Fibroblast of lung (primary cell): ENCODE results near the gene KNDC1. TPM values are rescaled to one million over a fixed set of nuclear protein-coding genes. Genes with fewer than 3 reads are reported as not detected.

Experiments
- DNase-seq, 2 donors: peaks; one replicate each; pipeline versions ENCODE4 v3.0.0 to v3.0.0-alpha.2; 2010; ENCODE audit warnings: low read depth in 2 of 2
- H2AFZ ChIP-seq: 2 replicates; pipeline ENCODE4 v1.5.1; 2012; ENCODE audit warnings: low read length, control low read depth, inconsistent platforms
- H3K27ac ChIP-seq: 2 replicates; pipeline ENCODE4 v1.5.1; 2011; ENCODE audit warnings: low read length, control low read depth; ENCODE audit not compliant: insufficient read depth
- H3K27me3 ChIP-seq: 2 replicates; pipeline ENCODE4 v1.5.1; 2011; ENCODE audit warnings: mild to moderate bottlenecking, low read length; ENCODE audit not compliant: control insufficient read depth, insufficient read depth
- H3K36me3 ChIP-seq: 2 replicates; pipeline ENCODE4 v1.5.1; 2011; ENCODE audit warnings: low read length; ENCODE audit not compliant: control insufficient read depth, insufficient read depth
- H3K4me1 ChIP-seq: 2 replicates; pipeline ENCODE4 v1.5.1; 2011; ENCODE audit warnings: low read length; ENCODE audit not compliant: control insufficient read depth, insufficient read depth; ENCODE audit errors: extremely low read depth
- H3K4me2 ChIP-seq: 2 replicates; pipeline ENCODE4 v1.5.1; 2011; ENCODE audit warnings: low read length, control low read depth; ENCODE audit not compliant: insufficient read depth; ENCODE audit errors: extremely low read depth
- H3K4me3 ChIP-seq, 4 experiments: fragments of 200-600 bp in 1 of 4; sonication (generic) in 1 of 4; replicated peaks in 1 of 4; 2 replicates each; pipeline ENCODE4 v1.5.1; 2011 to 2016; ENCODE audit warnings: low read length in 4 of 4, low read depth in 3 of 4, mild to moderate bottlenecking in 3 of 4, control low read depth in 2 of 4, inconsistent platforms in 1 of 4, mixed read lengths in 1 of 4; ENCODE audit not compliant: insufficient read depth in 1 of 4; ENCODE audit errors: control extremely low read depth in 1 of 4
- H3K79me2 ChIP-seq: 2 replicates; pipeline ENCODE4 v1.5.1; 2012; ENCODE audit warnings: mild to moderate bottlenecking, low read length, inconsistent platforms; ENCODE audit not compliant: control insufficient read depth, insufficient read depth
- H3K9ac ChIP-seq: 2 replicates; pipeline ENCODE4 v1.5.1; 2011; ENCODE audit warnings: mild to moderate bottlenecking, low read length, control low read depth; ENCODE audit not compliant: insufficient read depth
- H3K9me3 ChIP-seq: 2 replicates; pipeline ENCODE4 v1.5.1; 2012; ENCODE audit warnings: low read depth, low read length; ENCODE audit not compliant: control insufficient read depth, insufficient read depth
- H4K20me1 ChIP-seq: 2 replicates; pipeline ENCODE4 v1.5.1; 2011; ENCODE audit warnings: low read length; ENCODE audit not compliant: control insufficient read depth, insufficient read depth; ENCODE audit errors: extremely low read depth
- EZH2 ChIP-seq: IDR thresholded peaks from 2 replicates; pipeline ENCODE4 v1.5.1; 2012; ENCODE audit warnings: low read length, control low read depth, mild to moderate bottlenecking; ENCODE audit errors: missing control alignments
- polyA plus RNA-seq, 2 donors: library from polyadenylated mRNA; depleted of rRNA in 1 of 2; stranded (reverse) in 1 of 2; unstranded in 1 of 2; fragments of >200 nt; gene quantifications; 2 replicates each; pipeline ENCODE4 v1.2.1, GENCODE V29; 2011 to 2012; ENCODE audit warnings: missing spikeins in 1 of 2
- total RNA-seq: library from RNA; depleted of rRNA; stranded (reverse); fragments of >200 nt; gene quantifications from 2 replicates; pipeline ENCODE4 v1.2.1, GENCODE V29; 2014
- TF ChIP-seq, protein P1 (sequence below), 2 donors: IDR thresholded peaks in 1 of 2; conservative IDR thresholded peaks in 1 of 2; 1 replicate in 1 of 2; 2 replicates in 1 of 2; pipeline ENCODE4 v1.5.1; 2011 to 2012; ENCODE audit warnings: low read length in 2 of 2, control low read depth in 1 of 2, inconsistent platforms in 1 of 2, low read depth in 1 of 2, mild to moderate bottlenecking in 1 of 2

The KNDC1 gene
- total and polyA plus RNA-seq, 2 donors (not counting 1 experiment from before 2014, with no cell fraction given): 0.20 to 0.50 TPM

DNA sequence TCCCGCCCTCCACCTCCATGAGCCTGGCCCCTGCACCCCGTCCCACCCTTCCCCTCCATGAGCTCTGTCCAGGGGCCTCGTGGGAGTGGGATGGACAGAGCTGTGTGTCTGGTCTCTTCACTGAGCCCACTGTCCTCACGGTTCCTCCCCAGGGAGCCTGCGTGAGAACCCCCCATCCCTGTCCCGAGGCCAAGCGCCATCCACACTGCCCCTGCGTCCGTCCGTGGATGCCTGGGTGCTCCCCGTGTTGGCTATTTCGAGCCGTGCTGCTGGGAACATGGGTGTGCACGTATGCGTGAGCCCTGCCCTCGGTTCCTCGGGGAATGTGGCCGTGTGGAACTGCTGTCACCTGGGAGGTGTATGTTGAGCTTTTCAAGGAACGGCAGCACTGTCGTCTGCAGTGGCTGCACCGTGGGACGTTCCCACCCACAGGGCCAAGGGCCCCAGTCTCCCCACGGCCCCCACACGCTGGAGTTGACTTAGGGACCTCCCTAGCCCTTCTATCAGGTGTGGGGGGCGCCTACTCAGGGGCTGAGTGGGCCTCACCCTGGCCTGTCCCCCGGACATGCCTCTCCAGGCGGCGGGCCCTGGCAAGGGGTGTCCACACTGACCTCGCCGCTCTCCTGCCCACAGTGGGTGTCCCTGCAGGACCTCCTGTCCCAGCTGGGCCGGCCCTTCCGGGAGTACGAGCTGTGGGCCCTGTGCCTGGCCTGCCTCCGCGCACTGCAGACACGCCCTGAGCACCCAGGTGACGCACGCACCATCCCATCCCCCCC is 28.1 kb downstream of the KNDC1 start:
- Histone ChIP-seq H3K4me2 (no peak overlapping the region), H3K9me3 (peaks cover 2% of the 10 kb centered on the region), H3K4me3 (no peak overlapping the region), H3K27ac (no peak overlapping the region), H3K4me1 (no peaks in the 10 kb centered on the region), H3K27me3 (no peaks in the 10 kb centered on the region), H3K36me3 (no peaks in the 10 kb centered on the region), H2AFZ (no peak overlapping the region), H4K20me1 (no peaks in the 10 kb centered on the region), H3K79me2 (no peaks in the 10 kb centered on the region), H3K9ac (no peak overlapping the region)
- no peak for DNase-seq
- no peak for TF ChIP-seq EZH2
- TF ChIP-seq, protein P1, sequence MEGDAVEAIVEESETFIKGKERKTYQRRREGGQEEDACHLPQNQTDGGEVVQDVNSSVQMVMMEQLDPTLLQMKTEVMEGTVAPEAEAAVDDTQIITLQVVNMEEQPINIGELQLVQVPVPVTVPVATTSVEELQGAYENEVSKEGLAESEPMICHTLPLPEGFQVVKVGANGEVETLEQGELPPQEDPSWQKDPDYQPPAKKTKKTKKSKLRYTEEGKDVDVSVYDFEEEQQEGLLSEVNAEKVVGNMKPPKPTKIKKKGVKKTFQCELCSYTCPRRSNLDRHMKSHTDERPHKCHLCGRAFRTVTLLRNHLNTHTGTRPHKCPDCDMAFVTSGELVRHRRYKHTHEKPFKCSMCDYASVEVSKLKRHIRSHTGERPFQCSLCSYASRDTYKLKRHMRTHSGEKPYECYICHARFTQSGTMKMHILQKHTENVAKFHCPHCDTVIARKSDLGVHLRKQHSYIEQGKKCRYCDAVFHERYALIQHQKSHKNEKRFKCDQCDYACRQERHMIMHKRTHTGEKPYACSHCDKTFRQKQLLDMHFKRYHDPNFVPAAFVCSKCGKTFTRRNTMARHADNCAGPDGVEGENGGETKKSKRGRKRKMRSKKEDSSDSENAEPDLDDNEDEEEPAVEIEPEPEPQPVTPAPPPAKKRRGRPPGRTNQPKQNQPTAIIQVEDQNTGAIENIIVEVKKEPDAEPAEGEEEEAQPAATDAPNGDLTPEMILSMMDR (conservative IDR thresholded peaks at IDR 0.05 in 1 of 2, IDR thresholded peaks at IDR 0.05 in 1 of 2; ENCODE audit: low read depth in 1 of 2, low read length in 2 of 2): no peak

DNA sequence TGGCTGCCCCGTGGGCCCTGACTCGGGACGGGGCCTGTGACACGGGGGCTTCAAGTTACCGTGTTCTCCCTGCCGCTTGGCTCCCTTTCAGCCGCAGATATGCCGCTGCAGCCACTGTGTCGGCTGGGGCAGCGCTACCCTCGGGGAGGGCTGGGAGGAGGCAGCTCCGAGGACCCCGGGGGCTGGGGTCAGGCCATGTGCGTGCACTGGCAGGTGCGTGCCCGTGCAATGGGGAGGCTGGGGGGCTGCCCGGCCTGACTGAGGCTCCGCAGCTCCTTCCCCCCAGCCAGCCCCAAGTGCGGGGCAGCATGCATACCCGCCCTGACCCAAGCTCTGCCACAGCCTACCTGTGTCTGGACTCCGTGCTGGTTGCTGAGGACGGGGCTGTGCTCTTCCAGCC is 29.2 kb downstream of the KNDC1 start:
- H3K36me3 ChIP-seq: no peaks in the 10 kb centered on the region
- H3K9ac ChIP-seq: no peak overlapping the region
- H3K9me3 ChIP-seq: no peaks in the 10 kb centered on the region
- H4K20me1 ChIP-seq: no peaks in the 10 kb centered on the region
- H3K4me3 ChIP-seq: no peak overlapping the region
- TF ChIP-seq, protein P1 (conservative IDR thresholded peaks at IDR 0.05 in 1 of 2, IDR thresholded peaks at IDR 0.05 in 1 of 2; ENCODE audit: low read depth in 1 of 2, low read length in 2 of 2): no peak
- no peak for TF ChIP-seq EZH2
- no peak overlapping the region for H3K4me2 ChIP-seq
- no peaks in the 10 kb centered on the region for H3K27me3 ChIP-seq
- no peak overlapping the region for H3K27ac ChIP-seq
- no peaks in the 10 kb centered on the region for H3K4me1 ChIP-seq
- no peak for DNase-seq
- no peak overlapping the region for H2AFZ ChIP-seq
- H3K79me2 ChIP-seq: no peaks in the 10 kb centered on the region

DNA sequence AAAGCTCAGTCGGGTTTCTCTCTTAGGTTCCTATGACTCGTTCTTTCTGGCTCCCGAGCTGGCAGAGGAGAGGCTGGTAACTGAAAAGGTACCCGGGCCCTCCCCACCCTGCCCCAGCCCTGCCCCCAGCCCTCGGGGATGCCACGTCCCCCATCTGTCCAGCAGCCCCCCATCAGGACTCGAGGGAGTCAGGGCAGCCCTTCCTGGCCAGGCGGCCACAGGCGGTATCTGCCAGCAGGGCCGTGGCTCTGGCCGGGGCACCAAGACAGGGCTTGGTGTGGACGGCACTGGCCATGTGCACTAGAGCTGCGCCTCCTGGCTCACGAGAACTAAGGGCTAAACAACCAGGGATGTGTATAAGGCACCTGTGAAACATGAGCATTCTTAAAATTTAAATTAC is 29.7 kb downstream of the KNDC1 start:
- Histone ChIP-seq H3K4me3 (no peak overlapping the region), H3K27ac (no peak overlapping the region), H3K27me3 (no peaks in the 10 kb centered on the region), H3K79me2 (no peaks in the 10 kb centered on the region), H3K4me1 (no peaks in the 10 kb centered on the region), H3K9me3 (no peaks in the 10 kb centered on the region), H3K9ac (no peak overlapping the region), H3K4me2 (no peak overlapping the region), H4K20me1 (no peaks in the 10 kb centered on the region), H3K36me3 (no peaks in the 10 kb centered on the region), H2AFZ (no peak overlapping the region)
- DNase-seq: no peak
- TF ChIP-seq EZH2: no peak
- TF ChIP-seq, protein P1 (conservative IDR thresholded peaks at IDR 0.05 in 1 of 2, IDR thresholded peaks at IDR 0.05 in 1 of 2; ENCODE audit: low read depth in 1 of 2, low read length in 2 of 2): no peak
